H1 (cell line): ENCODE data around the gene IKZF2. TPM values are rescaled to one million over a fixed set of nuclear protein-coding genes. Genes with fewer than 3 reads are reported as not detected.

Source experiments
- CTCF ChIA-PET: fragments of 300-600 bp; sonication (Branson Sonifier 250); formaldehyde crosslinking; loops from one replicate; lab custom pipeline; 2021; ENCODE audit not compliant: partially characterized antibody; lab: Charles Lee
- POLR2A ChIA-PET: fragments of 300-600 bp; sonication (Branson Sonifier 250); formaldehyde crosslinking; loops from one replicate; lab custom pipeline; 2021; ENCODE audit warnings: inconsistent platforms; ENCODE audit not compliant: partially characterized antibody; lab: Charles Lee
- DNase-seq, 2 experiments: peaks; one replicate each; pipeline versions ENCODE4 v3.0.0 to v3.0.0-alpha.2; 2010 to 2022; ENCODE audit warnings: low spot score in 2 of 2, low read depth in 1 of 2, mixed read lengths in 1 of 2
- FAIRE-seq: peaks from 2 replicates; lab custom pipeline; 2011; peaks lifted over from hg19 to GRCh38; lab: Jason Lieb, UNC
- H2AFZ ChIP-seq: 2 replicates; pipeline ENCODE4 v1.8.1; 2012; ENCODE audit warnings: low read length, inconsistent platforms
- H2AK5ac ChIP-seq: 2 replicates; pipeline ENCODE4 v1.6.1; 2013; ENCODE audit warnings: low read depth, low read length
- H2BK120ac ChIP-seq: replicated peaks from 2 replicates; pipeline ENCODE3; 2013; ENCODE audit warnings: low read depth, low read length, inconsistent platforms
- H2BK12ac ChIP-seq: 2 replicates; pipeline ENCODE4 v1.6.1; 2013; ENCODE audit warnings: low read depth, low read length
- H2BK15ac ChIP-seq: 2 replicates; pipeline ENCODE4 v1.6.1; 2013; ENCODE audit warnings: low read length
- H2BK20ac ChIP-seq: 2 replicates; pipeline ENCODE4 v1.6.1; 2013; ENCODE audit warnings: low read length
- H2BK5ac ChIP-seq: 2 replicates; pipeline ENCODE4 v1.6.1; 2013; ENCODE audit warnings: low read depth, low read length
- H3K14ac ChIP-seq: 2 replicates; pipeline ENCODE4 v1.6.1; 2013; ENCODE audit warnings: inconsistent platforms; ENCODE audit not compliant: insufficient read length
- H3K18ac ChIP-seq: 2 replicates; pipeline ENCODE4 v1.6.1; 2013; ENCODE audit warnings: low read length; ENCODE audit errors: extremely low read depth
- H3K23ac ChIP-seq: 2 replicates; pipeline ENCODE4 v1.6.1; 2013; ENCODE audit warnings: inconsistent platforms; ENCODE audit not compliant: insufficient read length
- H3K23me2 ChIP-seq: 2 replicates; pipeline ENCODE4 v1.6.1; 2013; ENCODE audit warnings: low read depth, low read length
- H3K27ac ChIP-seq: 2 replicates; pipeline ENCODE4 v1.6.1; 2011; ENCODE audit warnings: low read depth, low read length, inconsistent platforms
- H3K27me3 ChIP-seq, 4 experiments: replicated peaks in 1 of 4; 1 replicate in 1 of 4; 2 replicates in 3 of 4; pipeline versions ENCODE4 v1.6.1 to v1.8.1; 2011 to 2013; ENCODE audit warnings: low read length in 3 of 4, mild to moderate bottlenecking in 3 of 4, inconsistent platforms in 2 of 4, mixed read lengths in 2 of 4, moderate library complexity in 1 of 4; ENCODE audit not compliant: control insufficient read depth in 3 of 4, insufficient read depth in 3 of 4; ENCODE audit errors: extremely low read depth in 1 of 4
- H3K36me3 ChIP-seq, 4 experiments: 2 replicates each; pipeline versions ENCODE4 v1.6.1 to v1.8.1; 2011 to 2013; ENCODE audit warnings: mild to moderate bottlenecking in 4 of 4, low read length in 3 of 4, moderate library complexity in 2 of 4, control low read depth in 1 of 4, inconsistent platforms in 1 of 4; ENCODE audit not compliant: insufficient read depth in 4 of 4, control insufficient read depth in 2 of 4
- H3K4ac ChIP-seq: replicated peaks from 2 replicates; pipeline ENCODE3; 2013; ENCODE audit warnings: low read length, low read depth, mixed read lengths, inconsistent platforms; ENCODE audit not compliant: insufficient read length
- H3K4me1 ChIP-seq, 4 experiments: replicated peaks in 1 of 4; 1 replicate in 1 of 4; 2 replicates in 3 of 4; pipeline versions ENCODE4 v1.6.1 to v1.8.1; 2011 to 2013; ENCODE audit warnings: low read length in 3 of 4, inconsistent platforms in 2 of 4, mixed read lengths in 1 of 4; ENCODE audit not compliant: insufficient read depth in 4 of 4, control insufficient read depth in 3 of 4
- H3K4me2 ChIP-seq, 2 experiments: 2 replicates each; pipeline versions ENCODE4 v1.6.1 to v1.8.1; 2011 to 2013; ENCODE audit warnings: low read depth in 2 of 2, low read length in 2 of 2, control low read depth in 1 of 2, inconsistent platforms in 1 of 2, mild to moderate bottlenecking in 1 of 2; ENCODE audit not compliant: insufficient read depth in 1 of 2
- H3K4me3 ChIP-seq, 4 experiments: fragments of 200-600, 300-600 bp in 1 of 4; sonication (generic), shearing (Covaris generic), sonication (Bioruptor Twin) in 1 of 4; 2 replicates each; pipeline versions ENCODE4 v1.5.1 to v1.8.1; 2011 to 2016; ENCODE audit warnings: low read length in 4 of 4, low read depth in 3 of 4, control low read depth in 2 of 4, inconsistent platforms in 2 of 4, mild to moderate bottlenecking in 2 of 4, mixed read lengths in 1 of 4, moderate library complexity in 1 of 4; ENCODE audit not compliant: insufficient read depth in 2 of 4; ENCODE audit errors: extremely low read depth in 1 of 4
- H3K56ac ChIP-seq: replicated peaks from 2 replicates; pipeline ENCODE3; 2013; ENCODE audit warnings: low read depth, mild to moderate bottlenecking, mixed read lengths, low read length, inconsistent platforms; ENCODE audit not compliant: insufficient read length
- H3K79me1 ChIP-seq: 2 replicates; pipeline ENCODE4 v1.6.1; 2013; ENCODE audit warnings: low read depth, low read length, control low read depth
- H3K79me2 ChIP-seq, 2 experiments: 2 replicates each; pipeline versions ENCODE4 v1.6.1 to v1.8.1; 2012 to 2013; ENCODE audit warnings: low read length in 2 of 2, mild to moderate bottlenecking in 2 of 2, inconsistent platforms in 1 of 2; ENCODE audit not compliant: insufficient read depth in 2 of 2, control insufficient read depth in 1 of 2
- H3K9ac ChIP-seq, 4 experiments: replicated peaks in 1 of 4; 1 replicate in 1 of 4; 2 replicates in 3 of 4; pipeline versions ENCODE4 v1.6.1 to v1.8.1; 2011 to 2013; ENCODE audit warnings: low read depth in 3 of 4, low read length in 3 of 4, control low read depth in 2 of 4, mild to moderate bottlenecking in 2 of 4, moderate library complexity in 2 of 4, inconsistent platforms in 1 of 4; ENCODE audit errors: extremely low read depth in 1 of 4
- H3K9me3 ChIP-seq, 2 experiments: 2 replicates each; pipeline versions ENCODE4 v1.6.1 to v1.8.1; 2012 to 2013; ENCODE audit warnings: mild to moderate bottlenecking in 2 of 2, moderate library complexity in 2 of 2, control low read depth in 1 of 2, inconsistent platforms in 1 of 2, low read depth in 1 of 2, low read length in 1 of 2, mixed read lengths in 1 of 2; ENCODE audit not compliant: insufficient read depth in 2 of 2
- H4K20me1 ChIP-seq, 2 experiments: replicated peaks in 1 of 2; 2 replicates each; pipeline versions ENCODE3 to v1.8.1; 2011 to 2013; ENCODE audit warnings: inconsistent platforms in 2 of 2, low read length in 2 of 2, mild to moderate bottlenecking in 1 of 2; ENCODE audit not compliant: insufficient read depth in 2 of 2, control insufficient read depth in 1 of 2
- H4K5ac ChIP-seq: 2 replicates; pipeline ENCODE4 v1.6.1; 2013; ENCODE audit warnings: low read length, low read depth, mixed read lengths, inconsistent platforms; ENCODE audit not compliant: insufficient read length
- H4K8ac ChIP-seq: 2 replicates; pipeline ENCODE4 v1.8.0; 2013; ENCODE audit warnings: mild to moderate bottlenecking, moderate library complexity, low read length, inconsistent platforms; ENCODE audit not compliant: insufficient read depth; ENCODE audit errors: extremely low read depth
- H4K91ac ChIP-seq: replicated peaks from 2 replicates; pipeline ENCODE3; 2013; ENCODE audit warnings: low read length, mixed read lengths, inconsistent platforms; ENCODE audit not compliant: insufficient read length
- CHD1 ChIP-seq: IDR thresholded peaks from 2 replicates; pipeline ENCODE4 v1.6.1; 2012; ENCODE audit warnings: low read depth, low read length, improper control_type of control experiment
- EGR1 ChIP-seq: IDR thresholded peaks from 2 replicates; pipeline ENCODE4 v1.6.1; 2011; ENCODE audit warnings: low read depth, low read length, borderline replicate concordance
- KDM1A ChIP-seq: fragments of 200-600, 300-600 bp; sonication (generic); IDR thresholded peaks from 2 replicates; pipeline ENCODE4 v1.7.1; 2016; ENCODE audit warnings: mild to moderate bottlenecking, low read length, borderline replicate concordance
- WGBS, 2 experiments: shearing (Covaris generic) in 1 of 2; methylation state at CpG; one replicate each; pipeline versions ENCODE4 v1.1.6 to v1.1.7; 2013 to 2015; ENCODE audit warnings: low lambda C conversion rate in 2 of 2, mixed read lengths in 2 of 2, inconsistent platforms in 1 of 2, low coverage in 1 of 2, missing lambda C conversion rate in 1 of 2; ENCODE audit not compliant: insufficient replicate concordance in 2 of 2, insufficient coverage in 1 of 2, insufficient read length in 1 of 2; ENCODE audit errors: extremely low coverage in 1 of 2, missing lambda C conversion rate in 1 of 2; 5-methylcytosine and 5-hydroxymethylcytosine counted together
- polyA plus RNA-seq, 7 experiments: library from polyadenylated mRNA; depleted of rRNA in 3 of 7; stranded (reverse) in 5 of 7; unstranded in 2 of 7; fragments of >200 nt in 5 of 7; fragments of 200-250 nt in 2 of 7; gene quantifications; 1 replicate in 5 of 7; 2 replicates in 1 of 7; 4 replicates in 1 of 7; pipeline versions ENCODE4 v1.2.1 to v1.2.3, GENCODE V29; 2011 to 2013; ENCODE audit warnings: missing spikeins in 2 of 7, mixed read lengths in 2 of 7
- total RNA-seq: library from RNA; stranded (reverse); fragmentation: NEBNext Ultra II Directional; extraction: Animal tissue kit (Norgen Biotek cat#: 25700); gene quantifications from 2 replicates; pipeline ENCODE4 v1.2.1, GENCODE V29; 2021

IKZF2 gene
- total and polyA plus RNA-seq, 2 of the 8 experiments (the other 6 are each of a cell fraction or from before 2014, with no cell fraction given): 1.7 to 4.4 TPM

DNA sequence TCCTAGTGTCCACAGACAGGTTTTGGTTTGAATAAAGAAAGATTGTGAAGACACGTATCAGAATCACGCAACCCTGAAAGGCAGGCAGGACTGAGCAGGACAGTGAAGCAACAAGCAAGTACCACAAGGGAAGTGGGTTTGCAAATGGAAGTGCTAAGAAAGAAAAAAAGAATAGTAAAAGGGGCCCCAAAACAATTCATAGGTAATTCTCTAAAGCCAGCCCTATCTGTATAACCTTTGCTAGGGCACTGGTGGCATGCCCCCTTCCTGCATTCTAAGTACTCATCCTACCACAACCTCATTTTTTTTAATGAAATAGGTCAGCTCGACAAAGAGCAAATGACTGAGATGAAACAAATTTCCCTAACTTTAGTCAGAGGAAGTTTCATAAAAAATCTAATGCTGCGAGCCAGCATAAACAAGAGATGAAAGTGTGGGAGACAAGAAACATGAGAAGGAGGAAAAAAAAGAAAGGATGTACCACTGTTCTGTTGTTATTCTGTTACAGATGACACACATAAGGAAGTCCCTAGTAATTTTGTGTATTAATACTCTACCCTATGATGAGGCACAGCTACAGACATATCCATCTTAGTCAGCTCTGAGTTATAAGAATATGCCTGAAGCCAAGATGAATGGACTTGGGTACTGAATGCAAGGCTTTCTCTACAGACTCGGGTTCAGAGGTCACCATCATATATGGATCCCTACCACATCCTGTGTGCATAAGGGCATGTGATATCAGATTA lies 32.2 kb downstream of the IKZF2 start:
- Histone ChIP-seq H4K5ac (no peak overlapping the region), H2AFZ (no peak overlapping the region), H3K4me2 (no peak overlapping the region), H3K4me3 (no peak overlapping the region), H2BK120ac (no peak overlapping the region), H2AK5ac (no peak overlapping the region), H3K27ac (no peak overlapping the region), H3K9me3 (no peaks in the 10 kb centered on the region), H4K8ac (no peak overlapping the region), H3K23ac (no peak overlapping the region), H3K27me3 (no peaks in the 10 kb centered on the region), H2BK20ac (no peak overlapping the region), H2BK12ac (no peak overlapping the region), H3K14ac (no peak overlapping the region), H3K18ac (no peak overlapping the region; the same call in 1 of the 2 replicates), H3K23me2 (no peaks in the 10 kb centered on the region), H3K79me1 (no peaks in the 10 kb centered on the region), H3K4me1 (peaks cover 0 to 4% (median 3%) of the 10 kb centered on the region in 4 experiments; a peak in 2 of 7 replicates), H3K36me3 (no peaks in the 10 kb centered on the region), H2BK15ac (no peak overlapping the region), H3K79me2 (no peaks in the 10 kb centered on the region), H4K20me1 (peaks cover 0 to 3% of the 10 kb centered on the region in 2 experiments), H3K4ac (no peak overlapping the region), H4K91ac (no peak overlapping the region), H3K56ac (no peak overlapping the region), H3K9ac (no peak overlapping the region), H2BK5ac (no peak overlapping the region)
- ChIA-PET CTCF (no interaction called here), POLR2A (no interaction called here)
- 83% methylated on average over 5 of the region's 5 CpGs; no CpG with 5 or more reads in 1 of the 2 experiments for WGBS, 2 experiments
- TF ChIP-seq CHD1: no peak
- TF ChIP-seq EGR1: no peak
- TF ChIP-seq KDM1A: no peak
- FAIRE-seq (no peak), DNase-seq (no peak)
